Measurements from ENCODE around the gene AGBL1.

Gene AGBL1

GRCh38 chr15:86362555-86362954, 282.9 kb downstream of the AGBL1 start:
- H3K4me3 ChIP-seq (ENCODE audit: low read depth, low read length), result no peak overlapping the region
- no peak for TF ChIP-seq CTCF (IDR thresholded peaks at IDR 0.05; ENCODE audit: low read depth, low read length)

- no peak for TF ChIP-seq CTCF (IDR thresholded peaks at IDR 0.05; ENCODE audit: low read depth, low read length)
- no peak overlapping the region for H3K4me3 ChIP-seq (ENCODE audit: low read depth, low read length)
These were observed 293.5 kb downstream of the AGBL1 start for GRCh38 chr15:86373147-86373546.

- TF ChIP-seq CTCF (IDR thresholded peaks at IDR 0.05; ENCODE audit: low read depth, low read length), result no peak
- H3K4me3 ChIP-seq (ENCODE audit: low read depth, low read length), result no peak overlapping the region
These were observed 296.1 kb downstream of the AGBL1 start for GRCh38 chr15:86375733-86376280.

GRCh38 chr15:86377914-86378313, 298.2 kb downstream of the AGBL1 start:
- TF ChIP-seq CTCF (IDR thresholded peaks at IDR 0.05; ENCODE audit: low read depth, low read length), result no peak
- no peak overlapping the region for H3K4me3 ChIP-seq (ENCODE audit: low read depth, low read length)

GRCh38 chr15:86382341-86382740, 302.7 kb downstream of the AGBL1 start:
- no peak for TF ChIP-seq CTCF (IDR thresholded peaks at IDR 0.05; ENCODE audit: low read depth, low read length)
- H3K4me3 ChIP-seq (ENCODE audit: low read depth, low read length), result no peak overlapping the region

- no peak for TF ChIP-seq CTCF (IDR thresholded peaks at IDR 0.05; ENCODE audit: low read depth, low read length)
These were observed 303.9 kb downstream of the AGBL1 start for GRCh38 chr15:86383611-86384010.

GRCh38 chr15:86384186-86384585, 304.5 kb downstream of the AGBL1 start:
- no peak for TF ChIP-seq CTCF (IDR thresholded peaks at IDR 0.05; ENCODE audit: low read depth, low read length)
- H3K4me3 ChIP-seq (ENCODE audit: low read depth, low read length), result no peak overlapping the region

More at GRCh38 chr15:86383611-86384010, 303.9 kb downstream of the AGBL1 start:
- H3K4me3 ChIP-seq (ENCODE audit: low read depth, low read length), result no peak overlapping the region

Data from WI38 (cell line).